GM21515 (cell line): ENCODE data around the gene DDX6.

ENCODE experiments used
- ATAC-seq: cut with Tn5 transposase; IDR thresholded peaks from one replicate; pipeline ENCODE4 v1.9.1; 2021; ENCODE audit not compliant: unreplicated experiment

Gene DDX6

DNA sequence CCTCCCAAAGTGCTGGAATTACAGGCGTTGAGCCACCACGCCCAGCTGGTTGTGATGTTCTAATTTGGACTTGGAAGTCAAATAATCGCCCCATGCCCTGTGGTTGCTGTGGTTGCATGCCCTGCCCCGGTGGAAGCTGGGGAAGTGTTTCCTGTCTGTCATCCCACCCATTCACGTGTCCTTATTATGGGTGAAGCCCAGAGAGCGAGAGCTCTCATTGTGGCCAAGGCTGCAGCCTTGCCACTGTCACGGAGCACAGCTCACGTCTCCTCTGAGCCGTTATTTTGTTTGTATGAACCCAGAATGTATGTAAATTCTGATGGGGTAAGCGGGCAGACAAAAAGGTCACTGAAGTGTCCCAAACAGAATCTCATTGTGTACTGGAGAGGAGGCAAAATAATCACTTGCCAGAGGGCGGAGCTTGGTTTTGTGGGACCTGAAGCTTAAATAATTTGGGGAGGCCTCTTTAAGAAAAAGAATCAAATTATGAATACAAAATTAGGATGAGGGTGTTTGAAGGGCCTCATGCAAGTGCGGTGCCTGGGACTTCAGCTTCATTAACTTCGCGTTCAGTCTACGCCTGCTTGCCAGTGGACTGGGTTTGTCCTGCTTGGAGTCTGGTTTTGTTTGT is 85.7 kb downstream of the DDX6 start:
- no peak for ATAC-seq

DNA sequence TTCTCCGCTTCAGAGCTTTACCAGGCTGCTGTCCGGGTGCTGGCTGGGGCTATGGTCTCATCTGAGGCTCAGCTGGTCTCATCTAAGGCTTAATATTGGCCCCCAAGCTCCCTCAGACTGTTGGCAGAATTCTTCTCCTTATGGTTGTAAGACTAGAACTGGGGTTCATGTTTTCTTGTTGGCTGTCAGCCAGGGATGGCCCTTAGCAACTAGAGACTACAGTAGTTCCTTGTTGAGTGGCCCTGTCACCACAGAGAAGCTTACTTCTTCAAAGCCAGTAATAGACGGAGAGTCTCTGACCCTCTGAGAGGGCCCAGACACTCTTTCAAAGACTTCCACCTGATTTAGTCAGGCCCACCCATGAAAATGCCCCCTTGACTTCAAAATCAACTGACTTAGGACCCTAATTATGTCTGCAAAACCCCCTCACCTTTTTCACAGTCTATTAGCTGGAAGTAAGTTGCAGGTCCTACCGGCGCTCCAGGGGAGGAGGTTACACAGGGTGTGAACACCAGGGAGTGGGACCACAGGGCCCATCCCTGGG is 87.3 kb downstream of the DDX6 start:
- ATAC-seq = no peak

DNA sequence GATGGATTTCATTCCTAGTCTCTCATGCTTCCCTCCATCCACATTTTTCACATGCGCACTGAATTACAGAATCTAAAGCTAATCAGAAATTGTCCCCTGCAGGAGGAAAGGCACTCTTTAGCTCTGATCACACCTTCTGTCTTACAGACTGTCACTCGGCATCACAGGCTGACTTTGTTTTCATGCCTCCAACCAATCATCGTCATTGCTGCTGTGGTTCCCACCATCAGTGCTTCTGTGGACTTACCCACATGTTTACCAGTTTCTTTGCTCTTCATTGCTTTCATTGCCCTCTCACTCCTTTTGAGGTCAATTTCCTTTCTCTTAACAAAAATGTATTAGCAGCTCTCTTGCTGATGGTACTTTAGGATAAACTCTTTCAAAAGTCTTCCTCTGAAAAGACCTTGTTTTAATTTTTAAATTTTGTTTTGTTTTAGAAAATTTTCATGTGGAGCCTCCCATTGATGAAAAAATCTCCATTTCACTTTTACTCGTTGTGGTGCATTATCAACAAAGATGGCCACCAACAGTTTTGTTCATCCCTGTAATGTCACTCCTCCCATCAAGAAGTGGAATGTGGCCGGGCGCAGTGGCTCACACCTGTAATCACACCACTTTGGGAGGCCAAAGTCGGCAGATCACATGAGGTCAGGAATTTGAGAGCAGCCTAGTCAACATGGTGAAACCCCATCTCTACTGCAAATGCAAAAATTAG is 91.3 kb downstream of the DDX6 start:
- no peak for ATAC-seq
